ENCODE measurements around the gene RASGEF1B.

Gene RASGEF1B

GRCh38 chr4:81442484-81443085 is 29.1 kb downstream of the RASGEF1B start:
- TF ChIP-seq CTCF (IDR thresholded peaks at IDR 0.05; ENCODE audit: low read depth, low read length) = no peak
- no peak overlapping the region for H3K4me3 ChIP-seq (ENCODE audit: low read depth, low read length)

GRCh38 chr4:81440949-81441348 is 30.8 kb downstream of the RASGEF1B start:
- no peak for TF ChIP-seq CTCF (IDR thresholded peaks at IDR 0.05; ENCODE audit: low read depth, low read length)
- H3K4me3 ChIP-seq (ENCODE audit: low read depth, low read length) = no peak overlapping the region

- H3K4me3 ChIP-seq (ENCODE audit: low read depth, low read length) = no peak overlapping the region
- no peak for TF ChIP-seq CTCF (IDR thresholded peaks at IDR 0.05; ENCODE audit: low read depth, low read length)
These were observed 34.6 kb downstream of the RASGEF1B start for GRCh38 chr4:81436941-81437574.

- no peak for TF ChIP-seq CTCF (IDR thresholded peaks at IDR 0.05; ENCODE audit: low read depth, low read length)
- H3K4me3 ChIP-seq (ENCODE audit: low read depth, low read length) = no peak overlapping the region
These were observed 35.6 kb downstream of the RASGEF1B start for GRCh38 chr4:81436096-81436495.

GRCh38 chr4:81432825-81433224 is 38.9 kb downstream of the RASGEF1B start:
- no peak for TF ChIP-seq CTCF (IDR thresholded peaks at IDR 0.05; ENCODE audit: low read depth, low read length)

GRCh38 chr4:81431971-81432370 is 39.7 kb downstream of the RASGEF1B start:
- no peak for TF ChIP-seq CTCF (IDR thresholded peaks at IDR 0.05; ENCODE audit: low read depth, low read length)
- no peak overlapping the region for H3K4me3 ChIP-seq (ENCODE audit: low read depth, low read length)

More at GRCh38 chr4:81432825-81433224, 38.9 kb downstream of the RASGEF1B start:
- H3K4me3 ChIP-seq (ENCODE audit: low read depth, low read length) = no peak overlapping the region

GRCh38 chr4:81429607-81430006 is 42.1 kb downstream of the RASGEF1B start:
- no peak for TF ChIP-seq CTCF (IDR thresholded peaks at IDR 0.05; ENCODE audit: low read depth, low read length)
- no peak overlapping the region for H3K4me3 ChIP-seq (ENCODE audit: low read depth, low read length)
